Measurements from ENCODE around the gene CHIC2. TPM values are rescaled to one million over a fixed set of nuclear protein-coding genes. Genes with fewer than 3 reads are reported as not detected.
"Not testable (repeated sequence)": the region's sequence is repeated elsewhere in the genome, so short reads cannot be mapped to it uniquely, and the experiment has no call there.

Gene CHIC2
- total RNA-seq, result 35.9 TPM

DNA sequence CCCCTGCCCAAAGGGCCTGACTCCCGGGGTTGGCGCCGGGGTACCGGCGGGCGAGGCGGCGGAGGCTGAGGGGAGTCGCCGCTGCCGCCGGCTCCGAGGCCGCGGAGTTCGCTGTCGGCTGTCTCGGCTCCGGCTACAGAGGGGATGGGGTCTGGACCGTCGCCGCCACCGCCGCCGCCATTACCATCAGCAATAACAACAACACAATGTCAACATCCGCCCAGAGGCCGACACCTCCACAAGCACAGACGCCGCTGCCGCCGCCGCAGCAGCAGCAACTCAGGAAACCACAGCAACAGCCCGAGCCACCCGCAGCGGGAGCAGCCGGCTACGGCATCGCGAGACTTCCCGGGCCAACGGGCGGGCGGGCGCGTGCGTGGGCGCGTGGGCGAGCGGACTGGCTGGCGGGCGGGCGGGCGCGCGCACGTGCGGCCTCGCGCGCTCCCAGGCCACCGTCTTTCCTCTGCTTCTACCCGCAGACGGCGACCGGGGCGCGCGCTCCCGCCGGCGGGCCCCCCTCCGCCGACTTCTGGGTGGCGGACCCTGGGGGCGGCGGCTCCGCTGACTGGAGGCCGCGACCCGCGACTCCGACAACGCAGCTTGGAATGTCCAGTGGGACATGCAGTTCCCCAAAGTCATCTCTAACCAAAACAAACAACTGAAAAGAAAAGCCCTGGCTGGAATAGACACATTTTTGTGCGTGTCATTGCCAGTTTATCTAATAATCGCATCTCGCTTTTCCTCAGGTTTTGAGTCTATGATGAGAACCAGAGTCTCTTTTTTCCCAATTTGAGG lies at the start of gene CHIC2:
CHIC2 (minus strand) TSS at position 289 of the 795 bp plus-strand sequence. CDS start 305 bp downstream, outside the sequence.
- peak; percentile 91 for DNase-seq

DNA sequence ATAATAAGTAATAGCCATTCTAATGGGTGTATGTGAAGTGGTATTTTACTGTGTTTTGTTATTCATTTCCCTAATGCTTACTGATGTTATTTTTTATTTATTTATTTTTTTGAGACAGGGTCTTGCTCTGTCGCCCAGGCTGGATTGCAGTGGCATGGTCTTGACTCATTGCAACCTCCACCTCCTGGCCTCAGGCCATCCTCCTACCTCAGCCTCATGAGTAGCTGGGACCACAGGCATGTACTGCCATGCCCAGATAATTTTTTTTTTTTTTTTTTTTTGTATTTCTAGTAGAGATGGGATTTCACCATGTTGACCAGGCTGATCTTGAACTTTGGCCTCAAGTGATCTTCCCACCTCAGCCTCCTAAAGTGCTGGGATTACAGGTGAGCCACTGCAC lies 48.8 kb upstream of the CHIC2 start:
- not testable (repeated sequence) for DNase-seq

DNA sequence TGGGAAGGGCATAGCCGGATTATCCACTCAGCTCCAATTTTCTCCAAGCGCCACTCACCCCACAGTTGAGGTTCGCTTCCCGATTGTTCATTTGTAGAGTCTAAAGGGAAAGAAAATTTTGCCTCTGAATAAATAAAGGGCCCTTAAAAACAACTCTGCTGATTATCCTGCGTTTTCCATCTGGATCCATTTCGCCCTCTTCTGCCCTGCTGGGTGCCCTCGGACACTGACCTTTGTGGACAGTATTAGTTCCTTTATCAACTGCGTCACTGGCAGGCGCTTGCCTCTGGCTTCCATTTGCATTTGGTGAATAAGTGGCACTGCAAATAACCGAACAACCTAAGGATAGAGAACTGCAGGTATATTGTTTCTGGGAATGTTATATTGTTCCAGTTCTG lies 45.6 kb upstream of the CHIC2 start:
- DNase-seq, result no peak

DNA sequence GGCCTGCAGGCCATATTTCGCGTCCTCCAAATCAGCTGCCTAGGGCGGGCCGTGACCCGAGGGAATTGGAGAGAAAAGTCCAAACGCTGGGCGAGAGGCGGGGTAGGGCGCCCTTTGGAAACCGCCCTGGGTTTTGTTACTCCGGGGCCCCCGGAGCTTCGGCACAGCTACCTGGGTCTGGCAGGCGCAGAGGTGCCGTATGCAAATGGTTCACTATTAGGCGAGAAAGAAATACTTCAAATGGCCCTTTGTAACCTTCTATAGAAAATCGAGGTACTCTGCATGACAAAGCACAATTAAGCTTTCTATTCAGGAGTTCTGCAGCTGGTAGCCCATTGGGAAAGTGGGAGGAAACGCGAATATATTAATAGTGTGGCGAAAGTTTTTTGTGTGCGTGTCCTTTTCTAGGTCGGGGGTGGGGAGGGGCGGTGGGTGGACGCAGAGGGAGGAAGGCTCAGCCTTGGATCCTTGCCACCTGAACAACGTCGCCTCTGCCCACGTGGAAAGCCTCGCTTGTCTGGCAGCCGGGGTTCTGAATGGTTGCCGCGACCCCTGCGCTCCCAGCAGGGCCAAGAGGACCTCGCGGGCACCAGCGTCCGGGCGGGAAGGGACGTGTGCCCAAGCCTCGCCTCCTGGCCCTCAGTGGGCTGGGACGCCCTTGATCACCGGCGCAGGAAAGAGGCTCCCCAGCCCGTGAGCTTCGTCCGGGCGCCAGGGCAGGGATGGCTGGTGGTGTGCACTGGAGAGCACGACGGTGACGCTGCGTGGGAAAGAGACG lies 45.0 kb upstream of the CHIC2 start:
- no peak for DNase-seq

DNA sequence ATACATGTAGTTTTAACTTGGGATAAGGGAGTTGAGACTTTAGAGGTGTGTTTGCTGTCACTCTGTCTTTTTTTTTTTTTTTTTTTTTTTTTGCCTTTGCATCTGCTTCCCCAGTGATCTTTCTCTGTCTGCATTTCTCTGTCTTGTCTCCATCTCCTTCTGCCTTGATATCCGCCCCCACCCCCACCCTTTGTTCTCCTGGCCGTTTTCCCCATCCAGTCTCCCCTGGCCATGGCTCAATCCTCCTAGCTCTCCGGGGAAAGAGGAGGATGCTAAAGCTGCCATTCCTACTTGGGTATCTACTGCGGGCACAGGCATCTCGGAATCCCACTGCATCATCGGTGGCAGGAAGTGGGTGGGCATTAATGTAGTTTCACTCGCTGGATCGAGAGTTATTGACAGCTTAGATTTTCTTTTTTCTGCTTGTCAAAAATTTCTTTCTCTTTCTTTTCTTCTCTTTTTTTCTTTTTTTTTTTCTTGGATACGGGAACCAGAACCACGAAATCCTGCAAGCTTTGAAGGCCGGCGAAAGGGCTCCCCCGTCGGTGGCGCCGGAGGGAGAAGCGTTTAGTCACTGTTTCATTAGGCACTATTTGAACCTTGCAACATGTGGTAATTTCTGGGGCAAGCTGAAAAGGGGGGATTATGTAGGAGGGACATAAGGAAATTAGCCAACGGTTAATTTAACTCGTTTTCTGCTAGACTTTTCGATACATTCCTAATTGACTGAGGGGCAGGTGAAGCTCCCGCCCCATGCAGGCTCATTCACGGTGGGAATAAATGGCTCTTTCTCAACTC lies 43.7 kb upstream of the CHIC2 start:
- no peak for DNase-seq

DNA sequence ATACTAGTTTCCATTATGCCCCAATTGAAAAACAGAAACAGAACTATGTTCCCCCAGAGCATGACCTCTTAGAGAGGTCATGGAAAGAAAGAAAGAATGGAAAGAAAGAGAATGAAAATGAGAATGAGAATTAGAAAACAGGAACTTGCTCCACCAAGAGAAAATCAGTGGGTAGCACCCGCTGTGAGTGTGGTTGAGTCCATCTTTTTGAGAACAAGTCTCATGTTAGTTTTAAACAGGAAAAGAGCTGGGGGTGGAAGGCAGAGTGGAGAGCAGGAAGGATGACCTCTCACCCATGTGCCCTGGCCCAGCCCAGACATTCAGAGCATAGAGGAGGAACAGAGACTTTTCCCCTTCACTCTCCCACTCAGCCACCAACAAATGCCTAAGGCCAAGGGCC lies 40.5 kb upstream of the CHIC2 start:
- DNase-seq, result no peak

DNA sequence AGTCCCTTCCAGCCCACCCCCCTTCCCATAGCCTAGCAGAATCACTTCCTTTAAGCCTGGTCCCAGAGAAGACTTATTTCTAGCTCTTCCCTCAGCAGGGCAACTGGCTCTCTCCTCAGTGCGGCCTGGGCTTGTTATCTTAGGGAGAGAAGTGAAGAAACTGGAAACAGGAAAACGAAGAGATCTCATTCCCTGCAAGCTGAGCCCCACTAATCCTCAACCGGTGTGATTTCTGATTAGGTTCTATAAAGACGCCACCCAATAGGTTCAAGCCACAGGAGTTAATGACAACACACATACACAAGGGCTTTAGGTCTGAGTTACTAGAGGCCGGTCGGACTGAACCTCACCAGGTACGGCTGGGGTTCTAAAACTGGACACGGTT lies 38.8 kb upstream of the CHIC2 start:
- no peak for DNase-seq

DNA sequence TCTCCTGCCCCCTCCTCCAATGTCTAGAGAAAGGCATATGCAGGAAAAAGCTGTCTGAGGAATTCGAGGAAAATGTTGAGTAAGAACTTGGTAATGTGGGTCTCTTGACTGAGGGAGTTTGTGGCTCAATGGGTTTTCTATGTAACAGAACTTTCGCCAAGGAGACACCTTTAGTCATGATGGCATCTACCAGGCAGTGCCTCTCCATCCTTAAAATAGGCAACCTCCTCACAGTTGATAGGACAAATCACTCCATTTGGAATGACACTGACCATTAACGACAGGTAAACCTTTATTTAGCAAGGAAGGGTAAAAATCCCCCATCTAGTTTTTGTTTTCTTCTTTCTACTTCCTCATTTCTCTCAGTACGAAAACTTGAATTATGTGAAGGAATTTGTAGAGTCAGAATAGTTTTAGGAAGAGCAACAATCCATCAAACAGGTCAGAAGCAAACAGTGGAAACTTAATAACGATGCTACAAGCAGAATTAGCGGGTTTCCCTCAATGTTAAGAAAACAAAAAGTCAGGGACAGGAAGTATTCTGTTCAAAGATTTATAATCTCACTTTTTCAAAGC lies 38.2 kb upstream of the CHIC2 start:
- no peak for DNase-seq

DNA sequence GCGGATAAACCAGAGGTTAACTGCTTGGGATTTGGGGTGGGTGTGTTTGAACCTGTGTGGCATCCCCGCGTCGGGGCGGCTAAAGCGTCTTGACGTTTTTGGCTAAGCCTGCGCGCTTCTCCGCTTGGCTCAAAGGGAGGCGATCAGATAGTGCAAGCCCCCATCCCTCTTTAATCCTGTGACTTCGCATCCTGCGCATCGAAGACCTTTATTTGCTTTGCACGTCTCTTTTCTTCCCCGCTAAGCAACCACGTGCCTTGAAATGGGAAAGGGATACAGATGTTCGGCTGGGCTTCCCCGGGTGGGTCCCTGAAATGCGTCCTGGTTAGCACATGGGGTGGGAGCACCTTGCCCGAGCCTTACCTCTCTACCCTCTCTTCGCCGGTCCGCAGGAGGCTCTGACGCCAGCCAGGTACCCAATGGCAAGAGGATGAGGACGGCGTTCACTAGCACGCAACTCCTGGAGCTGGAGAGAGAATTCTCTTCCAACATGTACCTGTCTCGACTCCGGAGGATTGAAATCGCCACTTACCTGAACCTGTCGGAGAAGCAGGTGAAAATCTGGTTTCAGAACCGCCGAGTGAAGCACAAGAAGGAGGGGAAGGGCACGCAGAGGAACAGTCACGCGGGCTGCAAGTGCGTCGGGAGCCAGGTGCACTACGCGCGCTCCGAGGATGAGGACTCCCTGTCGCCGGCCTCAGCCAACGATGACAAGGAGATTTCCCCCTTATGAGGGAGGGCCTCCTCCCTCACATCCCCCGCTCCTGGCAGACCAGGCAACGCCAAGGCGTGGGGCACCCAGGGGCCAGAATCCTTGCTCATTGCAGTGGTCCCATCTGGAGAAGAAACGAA lies 37.0 kb upstream of the CHIC2 start:
- no peak for DNase-seq

DNA sequence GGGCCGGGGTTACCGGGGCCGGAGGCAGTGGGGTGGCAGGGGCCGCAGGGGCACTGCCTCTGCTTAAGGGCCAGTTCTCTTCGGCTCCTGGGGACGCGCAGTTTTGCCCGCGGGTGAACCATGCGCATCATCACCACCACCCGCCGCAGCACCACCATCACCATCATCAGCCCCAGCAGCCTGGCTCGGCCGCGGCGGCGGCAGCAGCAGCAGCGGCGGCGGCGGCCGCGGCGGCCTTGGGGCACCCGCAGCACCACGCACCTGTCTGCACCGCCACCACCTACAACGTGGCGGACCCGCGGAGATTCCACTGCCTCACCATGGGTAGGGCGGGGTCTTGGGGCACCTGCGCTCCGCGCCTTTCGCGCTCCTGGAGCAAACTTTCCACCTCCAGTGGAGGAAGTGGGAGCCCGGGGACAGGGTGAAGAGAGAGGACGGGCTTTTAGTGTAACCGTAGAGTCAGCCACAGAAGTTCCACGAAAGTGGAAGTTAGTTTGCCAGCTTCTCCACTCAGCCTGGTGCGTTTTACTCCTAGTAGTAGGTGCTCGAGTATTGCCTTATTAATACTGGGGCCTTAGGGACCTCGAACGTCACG lies 36.3 kb upstream of the CHIC2 start:
- DNase-seq, result no peak

DNA sequence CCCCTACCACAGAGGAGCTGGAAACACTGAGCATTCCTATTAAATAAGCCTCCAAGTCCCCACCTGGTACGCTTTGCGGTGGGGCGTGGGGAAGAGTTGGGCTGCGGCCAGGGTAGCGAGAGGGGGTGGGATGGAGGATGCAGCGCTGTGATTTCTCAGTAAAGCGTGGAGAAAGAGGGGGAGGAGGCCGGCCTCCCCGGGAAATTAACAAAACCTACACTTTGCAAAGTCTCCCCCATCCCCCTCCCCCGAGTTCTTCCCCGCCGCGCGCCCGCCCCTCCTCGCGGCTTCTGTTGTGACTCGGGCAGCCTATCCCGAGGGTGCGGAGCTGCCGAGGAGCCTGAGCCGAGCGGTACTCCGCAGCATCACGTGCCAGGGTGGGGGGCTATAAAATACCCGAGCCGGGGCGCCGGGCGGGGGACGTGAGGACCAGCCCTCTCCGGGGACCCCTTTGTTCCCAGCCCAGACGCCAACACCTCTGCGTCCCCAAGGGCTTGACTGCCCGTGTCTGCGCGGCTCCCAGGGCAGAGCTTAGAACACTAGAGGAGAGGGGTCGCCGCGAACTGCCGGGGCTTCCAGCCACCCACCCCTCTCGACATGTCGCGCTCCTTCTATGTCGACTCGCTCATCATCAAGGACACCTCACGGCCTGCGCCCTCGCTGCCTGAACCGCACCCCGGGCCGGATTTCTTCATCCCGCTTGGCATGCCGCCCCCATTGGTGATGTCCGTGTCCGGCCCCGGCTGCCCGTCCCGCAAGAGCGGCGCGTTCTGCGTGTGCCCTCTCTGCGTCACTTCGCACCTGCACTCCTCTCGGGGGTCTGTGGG lies 35.6 kb upstream of the CHIC2 start, which contains the start of gene GSX2:
GSX2 (plus strand) TSS at position 416 of the 827 bp plus-strand sequence; CDS start at position 598, 182 bp downstream.
- no peak for DNase-seq

DNA sequence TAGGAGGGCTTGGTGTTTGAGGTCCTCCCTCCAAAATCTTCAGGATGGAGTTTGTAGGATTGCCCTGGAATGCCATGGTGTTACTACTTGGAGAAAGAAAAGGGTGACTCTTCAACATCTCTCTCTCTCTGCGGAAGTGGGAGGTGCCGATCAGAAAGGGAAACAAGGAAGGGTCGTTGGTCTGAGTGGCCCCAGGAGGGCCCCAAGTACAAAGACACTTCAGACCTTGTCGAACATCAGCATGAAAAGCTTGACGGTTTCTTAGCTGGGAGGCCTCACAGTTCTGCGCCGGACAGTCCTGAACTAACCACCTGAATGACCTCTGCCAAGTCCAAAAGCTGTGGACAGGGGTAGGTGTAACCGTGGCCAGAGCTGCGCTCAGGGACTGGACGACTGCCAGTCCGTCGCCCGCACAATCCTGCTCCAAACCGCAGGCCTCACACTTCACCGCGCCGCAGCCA lies 34.9 kb upstream of the CHIC2 start:
- DNase-seq, result no peak

DNA sequence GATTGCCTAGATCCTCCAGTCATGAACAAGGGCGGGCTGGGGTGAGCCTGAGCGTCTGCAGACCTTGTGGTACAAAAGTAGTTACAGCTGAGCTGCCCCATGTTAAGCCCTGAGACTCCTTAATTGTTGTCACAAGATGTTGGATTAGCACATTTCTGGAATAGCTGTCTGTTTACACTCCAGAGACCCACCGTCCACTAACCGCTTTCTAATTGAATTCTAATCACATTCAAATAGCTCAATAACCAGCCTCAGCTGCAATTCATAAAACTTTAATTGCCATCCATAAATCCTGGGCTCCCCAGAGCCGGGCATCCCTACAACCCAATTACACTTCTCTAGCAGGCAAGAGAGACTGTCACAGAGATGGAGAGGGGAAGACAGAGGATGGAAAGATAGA lies 34.0 kb upstream of the CHIC2 start:
- peak; percentile 25 for DNase-seq

DNA sequence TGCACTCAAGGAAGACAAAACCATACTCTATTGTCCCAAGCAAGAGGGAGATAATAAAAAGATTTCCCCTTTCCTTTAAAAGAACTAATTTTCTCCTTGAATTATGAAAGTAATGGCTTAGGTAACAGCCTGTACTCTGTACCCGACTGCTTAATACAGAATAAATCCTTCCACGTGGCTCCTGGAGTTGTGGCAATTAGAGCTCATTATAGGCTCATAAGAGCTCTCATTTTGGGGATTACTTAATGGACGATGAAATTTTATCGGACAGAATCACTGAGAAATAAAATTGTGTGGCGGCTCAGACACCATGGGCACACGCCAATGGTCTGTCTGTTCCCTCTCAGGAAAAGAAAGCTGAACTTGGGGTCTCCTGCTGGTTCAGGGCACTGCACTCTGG lies 32.7 kb upstream of the CHIC2 start:
- DNase-seq, result no peak

DNA sequence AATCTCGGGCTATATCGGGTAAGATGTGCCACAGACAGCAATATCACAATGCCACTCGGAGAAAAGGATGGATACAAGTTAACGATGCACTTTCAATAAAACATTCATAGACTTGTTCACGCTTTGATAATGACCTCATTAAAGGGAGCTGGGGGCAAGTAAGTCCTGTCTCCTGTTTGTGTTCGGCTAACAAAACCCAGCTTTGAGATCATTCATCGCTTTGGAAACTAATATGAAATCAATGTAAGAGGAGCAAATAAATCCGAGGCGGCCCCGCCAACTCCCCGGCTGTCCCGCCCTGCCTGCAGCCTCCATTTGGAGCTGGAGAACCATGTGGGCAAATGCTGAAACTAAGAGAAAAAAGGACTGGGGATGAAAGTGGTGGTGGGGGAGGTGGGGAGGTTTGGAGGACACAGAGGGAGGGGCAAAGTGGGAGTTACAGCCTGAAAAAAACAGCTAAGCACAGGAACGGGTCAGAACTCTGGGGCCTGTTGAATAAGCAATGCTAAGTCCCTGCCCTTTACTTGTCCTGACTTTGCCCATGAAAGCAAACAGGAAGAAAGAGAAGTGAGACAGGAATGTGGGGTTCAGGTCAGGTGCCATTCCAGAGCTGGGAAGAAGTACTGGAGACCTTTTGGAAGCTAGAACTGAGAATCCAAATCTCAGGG lies 32.0 kb upstream of the CHIC2 start:
- DNase-seq, result no peak

DNA sequence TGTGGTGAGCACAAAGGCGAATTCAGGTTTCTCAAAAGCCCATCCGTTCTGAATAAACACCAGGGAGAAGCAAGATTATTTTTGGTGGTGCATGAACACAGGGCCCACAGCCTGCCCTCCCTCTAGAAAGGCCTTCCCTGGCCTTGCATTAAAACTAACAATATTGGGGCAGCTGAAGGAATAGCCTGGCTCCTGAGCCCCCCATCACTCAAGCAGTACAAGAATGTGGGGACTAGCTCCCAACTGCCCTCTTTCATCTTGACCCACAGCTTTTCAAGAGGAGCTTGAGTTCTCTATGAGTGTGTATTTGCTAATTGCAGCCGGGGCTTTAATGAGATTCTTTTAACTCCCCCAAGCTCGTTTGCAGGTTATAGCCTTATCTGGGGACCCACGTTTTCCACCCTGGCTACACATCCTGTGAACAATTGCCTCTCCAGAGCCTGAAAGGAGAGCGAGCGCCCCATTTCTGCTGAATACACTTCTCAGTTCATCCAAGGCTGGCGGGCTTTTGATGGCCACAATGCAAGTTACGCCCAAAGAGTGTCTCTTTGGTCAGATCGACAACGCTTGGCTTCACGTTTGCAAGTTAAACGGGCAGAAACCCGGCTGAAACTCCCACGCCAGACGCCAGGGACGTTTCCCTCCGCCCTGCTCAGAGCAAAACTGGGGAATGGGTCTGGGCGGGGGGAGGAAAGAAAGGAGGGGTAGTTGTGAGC lies 30.9 kb upstream of the CHIC2 start:
- DNase-seq, result no peak

DNA sequence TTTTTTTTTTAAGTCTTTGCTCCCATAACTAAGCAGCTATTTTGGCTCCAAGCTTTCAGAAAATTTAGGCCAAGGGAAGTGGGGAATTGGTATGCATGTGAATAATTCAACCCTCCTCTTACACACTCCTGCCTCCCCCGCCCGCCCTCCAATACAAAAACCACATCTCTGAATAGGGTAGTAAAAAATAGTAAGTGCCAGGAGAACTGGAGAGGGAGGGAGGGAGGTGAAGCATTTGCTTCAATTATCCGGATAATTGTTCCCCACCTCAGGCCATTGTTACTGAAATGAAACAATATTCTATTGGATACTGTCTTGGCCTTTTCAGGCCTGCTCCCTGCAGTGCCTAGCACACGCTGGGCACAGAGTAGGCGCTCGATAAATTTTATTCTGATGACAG lies 30.0 kb upstream of the CHIC2 start:
- no peak for DNase-seq
